ENCODE measurements around the gene USH2A.

Gene USH2A

GRCh38 chr1:216448011-216448510 is 24.8 kb upstream of the USH2A start:
- no peaks in the 10 kb centered on the region for H3K4me1 ChIP-seq (ENCODE audit: control insufficient read depth, low read depth, low read length)
- no peak overlapping the region for H3K9ac ChIP-seq (ENCODE audit: low read length)
- no peak overlapping the region for H3K27ac ChIP-seq (ENCODE audit: low read length)
- no peak overlapping the region for H3K4me3 ChIP-seq (ENCODE audit: low read length)
- H3K9me3 ChIP-seq (ENCODE audit: control insufficient read depth, low read depth, low read length): no peaks in the 10 kb centered on the region
- no peaks in the 10 kb centered on the region for H3K27me3 ChIP-seq (ENCODE audit: control insufficient read depth, insufficient read depth, low read length)
- H3K36me3 ChIP-seq (ENCODE audit: control insufficient read depth, low read depth, low read length): no peaks in the 10 kb centered on the region

DNA sequence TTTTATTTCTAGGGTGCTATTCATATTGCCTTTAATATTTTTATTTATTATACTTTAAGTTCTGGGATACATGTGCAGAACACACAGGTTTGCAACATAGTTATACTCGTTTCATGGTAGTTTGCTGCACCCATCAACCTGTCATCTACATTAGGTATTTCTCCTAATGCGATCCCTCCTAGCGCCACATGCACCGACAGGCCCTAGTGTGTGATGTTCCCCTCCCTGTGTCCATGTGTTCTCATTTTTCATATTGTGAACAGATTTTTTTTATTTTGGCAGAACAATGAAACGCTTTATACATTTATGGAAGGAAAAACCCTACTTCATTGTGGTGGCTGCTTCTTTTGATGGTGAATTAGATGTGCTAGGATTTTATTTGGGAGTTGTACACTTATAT is 14.4 kb upstream of the USH2A start:
- Histone ChIP-seq H3K27me3 (ENCODE audit: control insufficient read depth, insufficient read depth, low read length) (no peaks in the 10 kb centered on the region), H3K27ac (ENCODE audit: low read length) (no peak overlapping the region), H3K9me3 (ENCODE audit: control insufficient read depth, low read depth, low read length) (no peaks in the 10 kb centered on the region), H3K9ac (ENCODE audit: low read length) (no peak overlapping the region), H3K4me1 (ENCODE audit: control insufficient read depth, low read depth, low read length) (no peaks in the 10 kb centered on the region), H3K4me3 (ENCODE audit: low read length) (no peak overlapping the region), H3K36me3 (ENCODE audit: control insufficient read depth, low read depth, low read length) (no peaks in the 10 kb centered on the region)

DNA sequence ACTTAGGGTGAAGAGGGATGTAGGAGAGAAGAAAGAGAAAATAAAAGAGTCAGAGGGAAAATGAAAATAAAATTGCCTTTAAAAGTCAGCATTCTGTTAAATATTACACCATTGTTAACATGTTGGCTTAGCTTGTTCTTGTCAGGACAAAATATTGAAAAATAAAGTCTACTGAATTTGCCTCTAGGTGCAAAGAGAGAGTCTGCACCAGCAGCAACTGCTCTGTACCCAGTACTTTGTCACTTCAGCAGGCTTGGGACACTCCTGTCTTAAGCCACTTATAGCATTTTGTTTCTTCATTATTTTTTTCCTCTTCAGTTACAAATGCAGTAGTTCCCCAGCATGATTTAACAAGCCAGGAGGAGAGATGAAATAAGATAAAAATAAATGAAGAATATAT is 11.0 kb upstream of the USH2A start:
- Histone ChIP-seq H3K9me3 (ENCODE audit: control insufficient read depth, low read depth, low read length) (no peaks in the 10 kb centered on the region), H3K36me3 (ENCODE audit: control insufficient read depth, low read depth, low read length) (no peaks in the 10 kb centered on the region), H3K4me1 (ENCODE audit: control insufficient read depth, low read depth, low read length) (no peaks in the 10 kb centered on the region), H3K4me3 (ENCODE audit: low read length) (no peak overlapping the region), H3K27ac (ENCODE audit: low read length) (no peak overlapping the region), H3K27me3 (ENCODE audit: control insufficient read depth, insufficient read depth, low read length) (no peaks in the 10 kb centered on the region), H3K9ac (ENCODE audit: low read length) (no peak overlapping the region)

DNA sequence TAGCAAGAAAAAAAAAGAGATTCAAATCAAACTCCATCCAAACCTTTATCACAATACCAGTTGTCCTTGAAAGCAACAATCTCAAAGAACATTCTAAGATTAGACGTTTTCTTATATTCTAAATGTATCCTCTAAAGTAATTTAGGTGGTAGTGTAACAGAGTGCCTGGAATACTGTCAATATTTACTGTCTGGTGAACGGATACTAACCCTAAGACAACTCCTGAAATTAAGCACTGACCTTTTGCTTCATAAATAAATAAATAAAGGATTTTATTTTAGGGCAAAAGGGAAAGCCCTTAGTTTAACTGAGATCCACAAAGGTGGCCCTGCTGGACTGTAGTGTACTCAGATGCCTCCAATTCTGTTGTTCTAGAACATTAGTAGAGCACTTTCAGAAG is 9.9 kb upstream of the USH2A start:
- H3K27ac ChIP-seq (ENCODE audit: low read length): no peak overlapping the region
- no peaks in the 10 kb centered on the region for H3K9me3 ChIP-seq (ENCODE audit: control insufficient read depth, low read depth, low read length)
- H3K9ac ChIP-seq (ENCODE audit: low read length): no peak overlapping the region
- no peaks in the 10 kb centered on the region for H3K4me1 ChIP-seq (ENCODE audit: control insufficient read depth, low read depth, low read length)
- H3K27me3 ChIP-seq (ENCODE audit: control insufficient read depth, insufficient read depth, low read length): no peaks in the 10 kb centered on the region
- no peaks in the 10 kb centered on the region for H3K36me3 ChIP-seq (ENCODE audit: control insufficient read depth, low read depth, low read length)
- H3K4me3 ChIP-seq (ENCODE audit: low read length): no peak overlapping the region

- Histone ChIP-seq H3K4me1 (ENCODE audit: control insufficient read depth, low read depth, low read length) (no peaks in the 10 kb centered on the region), H3K4me3 (ENCODE audit: low read length) (no peak overlapping the region), H3K27ac (ENCODE audit: low read length) (no peak overlapping the region), H3K9ac (ENCODE audit: low read length) (no peak overlapping the region), H3K27me3 (ENCODE audit: control insufficient read depth, insufficient read depth, low read length) (no peaks in the 10 kb centered on the region), H3K9me3 (ENCODE audit: control insufficient read depth, low read depth, low read length) (no peaks in the 10 kb centered on the region), H3K36me3 (ENCODE audit: control insufficient read depth, low read depth, low read length) (no peaks in the 10 kb centered on the region)
These were observed 7.5 kb upstream of the USH2A start for GRCh38 chr1:216430744-216431143.

DNA sequence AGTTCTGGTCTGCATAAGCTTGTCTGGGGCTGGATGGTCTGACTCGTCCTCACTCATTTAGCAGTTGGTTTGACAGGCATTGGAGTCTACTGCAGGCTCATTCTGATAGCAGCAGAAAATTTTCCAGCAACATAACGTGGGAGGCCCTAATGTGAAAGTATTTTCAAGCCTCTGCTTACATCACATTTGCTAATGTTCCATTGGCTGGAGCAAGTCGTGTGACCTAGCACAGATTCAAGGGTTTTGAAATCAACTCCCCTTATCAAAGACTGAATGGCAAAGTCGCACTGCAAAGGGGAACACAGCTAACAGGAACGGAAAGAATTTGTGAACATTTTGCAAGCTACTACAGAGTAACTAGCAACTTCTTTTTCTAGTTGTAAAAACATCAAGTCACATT is 2.3 kb upstream of the USH2A start:
- Histone ChIP-seq H3K9me3 (ENCODE audit: control insufficient read depth, low read depth, low read length) (no peaks in the 10 kb centered on the region), H3K27me3 (ENCODE audit: control insufficient read depth, insufficient read depth, low read length) (no peaks in the 10 kb centered on the region), H3K9ac (ENCODE audit: low read length) (no peak overlapping the region), H3K36me3 (ENCODE audit: control insufficient read depth, low read depth, low read length) (no peaks in the 10 kb centered on the region), H3K4me3 (ENCODE audit: low read length) (no peak overlapping the region), H3K4me1 (ENCODE audit: control insufficient read depth, low read depth, low read length) (no peaks in the 10 kb centered on the region), H3K27ac (ENCODE audit: low read length) (no peak overlapping the region)

GRCh38 chr1:216420746-216421145 is 2.5 kb downstream of the USH2A start:
- H3K9ac ChIP-seq (ENCODE audit: low read length): no peak overlapping the region
- H3K9me3 ChIP-seq (ENCODE audit: control insufficient read depth, low read depth, low read length): no peaks in the 10 kb centered on the region
- H3K4me1 ChIP-seq (ENCODE audit: control insufficient read depth, low read depth, low read length): no peaks in the 10 kb centered on the region
- no peaks in the 10 kb centered on the region for H3K27me3 ChIP-seq (ENCODE audit: control insufficient read depth, insufficient read depth, low read length)
- no peaks in the 10 kb centered on the region for H3K36me3 ChIP-seq (ENCODE audit: control insufficient read depth, low read depth, low read length)
- H3K27ac ChIP-seq (ENCODE audit: low read length): no peak overlapping the region
- no peak overlapping the region for H3K4me3 ChIP-seq (ENCODE audit: low read length)

GRCh38 chr1:216420263-216420662 is 3.0 kb downstream of the USH2A start:
- H3K4me3 ChIP-seq (ENCODE audit: low read length): no peak overlapping the region
- no peaks in the 10 kb centered on the region for H3K27me3 ChIP-seq (ENCODE audit: control insufficient read depth, insufficient read depth, low read length)
- no peaks in the 10 kb centered on the region for H3K9me3 ChIP-seq (ENCODE audit: control insufficient read depth, low read depth, low read length)
- H3K9ac ChIP-seq (ENCODE audit: low read length): no peak overlapping the region
- H3K36me3 ChIP-seq (ENCODE audit: control insufficient read depth, low read depth, low read length): no peaks in the 10 kb centered on the region
- H3K27ac ChIP-seq (ENCODE audit: low read length): no peak overlapping the region
- no peaks in the 10 kb centered on the region for H3K4me1 ChIP-seq (ENCODE audit: control insufficient read depth, low read depth, low read length)

GRCh38 chr1:216416488-216416887 is 6.8 kb downstream of the USH2A start:
- no peak overlapping the region for H3K9ac ChIP-seq (ENCODE audit: low read length)
- H3K27me3 ChIP-seq (ENCODE audit: control insufficient read depth, insufficient read depth, low read length): no peaks in the 10 kb centered on the region
- H3K4me1 ChIP-seq (ENCODE audit: control insufficient read depth, low read depth, low read length): no peaks in the 10 kb centered on the region
- no peaks in the 10 kb centered on the region for H3K9me3 ChIP-seq (ENCODE audit: control insufficient read depth, low read depth, low read length)
- H3K36me3 ChIP-seq (ENCODE audit: control insufficient read depth, low read depth, low read length): no peaks in the 10 kb centered on the region
- no peak overlapping the region for H3K4me3 ChIP-seq (ENCODE audit: low read length)
- no peak overlapping the region for H3K27ac ChIP-seq (ENCODE audit: low read length)

GRCh38 chr1:216410026-216410425 is 13.2 kb downstream of the USH2A start:
- no peak overlapping the region for H3K27ac ChIP-seq (ENCODE audit: low read length)
- no peaks in the 10 kb centered on the region for H3K9me3 ChIP-seq (ENCODE audit: control insufficient read depth, low read depth, low read length)
- H3K36me3 ChIP-seq (ENCODE audit: control insufficient read depth, low read depth, low read length): no peaks in the 10 kb centered on the region
- H3K4me3 ChIP-seq (ENCODE audit: low read length): no peak overlapping the region
- H3K4me1 ChIP-seq (ENCODE audit: control insufficient read depth, low read depth, low read length): no peaks in the 10 kb centered on the region
- H3K9ac ChIP-seq (ENCODE audit: low read length): no peak overlapping the region
- H3K27me3 ChIP-seq (ENCODE audit: control insufficient read depth, insufficient read depth, low read length): no peaks in the 10 kb centered on the region

- Histone ChIP-seq H3K36me3 (ENCODE audit: control insufficient read depth, low read depth, low read length) (no peaks in the 10 kb centered on the region), H3K9me3 (ENCODE audit: control insufficient read depth, low read depth, low read length) (no peaks in the 10 kb centered on the region), H3K4me3 (ENCODE audit: low read length) (no peak overlapping the region), H3K4me1 (ENCODE audit: control insufficient read depth, low read depth, low read length) (peaks cover 30% of the 10 kb centered on the region), H3K9ac (ENCODE audit: low read length) (no peak overlapping the region), H3K27ac (ENCODE audit: low read length) (no peak overlapping the region), H3K27me3 (ENCODE audit: control insufficient read depth, insufficient read depth, low read length) (peaks cover 14% of the 10 kb centered on the region)
These were observed 32.3 kb downstream of the USH2A start for GRCh38 chr1:216390956-216391355.

- Histone ChIP-seq H3K4me1 (ENCODE audit: control insufficient read depth, low read depth, low read length) (peaks cover 30% of the 10 kb centered on the region), H3K9me3 (ENCODE audit: control insufficient read depth, low read depth, low read length) (no peaks in the 10 kb centered on the region), H3K36me3 (ENCODE audit: control insufficient read depth, low read depth, low read length) (no peaks in the 10 kb centered on the region), H3K27ac (ENCODE audit: low read length) (no peak overlapping the region), H3K4me3 (ENCODE audit: low read length) (no peak overlapping the region), H3K9ac (ENCODE audit: low read length) (no peak overlapping the region), H3K27me3 (ENCODE audit: control insufficient read depth, insufficient read depth, low read length) (peaks cover 14% of the 10 kb centered on the region)
These were observed 33.5 kb downstream of the USH2A start for GRCh38 chr1:216389774-216390173.
